Measurements from ENCODE around the gene MAPKAP1.
"Not testable (repeated sequence)": the region's sequence is repeated elsewhere in the genome, so short reads cannot be mapped to it uniquely, and the experiment has no call there.

Gene MAPKAP1

GRCh38 chr9:125730168-125730567 is 23.2 kb upstream of the MAPKAP1 start:
- DNase-seq (ENCODE audit: low read depth): no peak

DNA sequence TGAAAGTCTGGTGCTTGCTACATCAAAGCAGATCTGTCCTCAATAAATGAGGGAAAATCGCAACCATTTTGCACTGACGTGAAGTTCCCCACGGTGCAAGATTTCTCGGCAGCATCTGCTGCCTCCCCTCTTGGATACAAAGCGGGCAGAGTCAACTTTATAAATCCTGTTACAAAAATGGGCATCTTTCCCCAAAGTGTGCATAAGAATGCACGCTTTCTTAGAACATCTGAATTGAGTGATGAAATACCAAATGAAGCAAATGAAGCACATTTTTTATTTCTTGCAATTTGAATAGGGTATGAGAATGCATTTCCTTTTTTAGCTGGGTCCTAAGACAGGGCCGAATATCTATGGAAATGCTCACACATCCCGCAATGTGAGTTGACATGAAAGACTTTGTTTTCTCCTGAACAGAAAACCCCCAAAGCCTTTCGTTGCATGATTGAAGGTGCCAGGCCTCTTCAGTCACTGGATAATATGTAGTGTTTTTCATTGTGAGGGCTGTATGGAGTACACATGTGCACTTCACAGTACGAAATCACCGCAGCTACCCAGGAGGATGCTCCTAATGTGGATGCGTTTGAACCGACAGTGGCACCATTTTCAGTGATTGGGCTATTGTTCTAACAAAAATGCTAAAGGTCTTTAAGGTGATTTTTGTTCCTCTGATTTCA is 19.6 kb upstream of the MAPKAP1 start:
- no peak for DNase-seq (ENCODE audit: low read depth)

DNA sequence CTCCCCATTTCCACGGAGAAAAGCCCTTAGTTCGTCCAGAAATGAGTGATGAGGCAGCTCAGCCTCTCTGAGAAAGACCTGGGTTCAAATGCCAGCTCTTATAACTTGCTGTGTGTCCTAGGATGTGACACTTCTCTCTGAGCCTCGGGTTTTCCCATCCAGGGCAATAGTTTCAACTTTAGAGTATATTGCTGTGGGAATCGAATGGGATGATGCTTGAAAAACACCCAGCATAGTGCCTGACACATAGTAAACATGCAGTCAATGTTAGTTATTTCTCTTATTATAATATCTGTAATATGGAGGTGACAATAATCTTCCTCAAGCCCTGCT is 430 bp upstream of the MAPKAP1 start:
- DNase-seq (ENCODE audit: low read depth): no peak

DNA sequence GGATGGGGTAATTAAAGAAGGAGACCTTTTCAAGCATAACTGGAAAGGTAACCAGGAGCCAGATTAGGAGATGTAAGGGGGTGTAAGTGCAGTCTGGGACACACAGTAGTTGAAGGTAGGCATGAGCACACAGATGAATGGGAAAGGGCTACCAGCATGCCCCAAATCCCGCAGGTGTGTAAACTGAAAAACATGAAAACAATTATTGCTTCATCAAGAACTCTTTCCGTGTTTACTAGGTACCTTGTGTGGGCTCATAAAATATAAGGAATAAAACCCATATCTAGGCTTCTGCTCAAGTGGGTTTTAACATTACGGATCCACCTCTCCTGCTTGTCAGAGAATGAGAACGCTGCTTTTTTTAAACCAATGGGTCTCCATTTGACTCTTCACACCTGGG is 1.1 kb downstream of the MAPKAP1 start:
- no peak for DNase-seq (ENCODE audit: low read depth)

- DNase-seq (ENCODE audit: low read depth): no peak
Measured at GRCh38 chr9:125703662-125704061, 3.3 kb downstream of the MAPKAP1 start.

DNA sequence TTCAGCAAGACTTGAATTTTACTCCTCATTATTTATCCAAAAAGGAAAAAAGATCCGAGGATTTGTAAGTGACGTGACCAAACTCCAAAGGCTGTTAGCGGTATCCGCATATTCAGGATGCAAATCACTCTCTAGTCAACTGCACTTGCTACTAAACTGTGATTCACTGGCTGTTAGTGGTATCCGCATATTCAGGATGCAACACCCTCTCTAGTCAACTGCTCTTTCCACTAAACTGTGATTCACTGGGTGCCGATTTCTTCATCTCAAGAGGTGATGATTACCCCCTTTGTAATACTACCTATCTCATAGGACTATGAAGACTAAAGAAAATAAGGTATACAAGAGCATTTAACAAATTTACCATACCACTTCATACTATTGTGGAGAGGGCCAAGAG is 5.7 kb downstream of the MAPKAP1 start:
- no peak for DNase-seq (ENCODE audit: low read depth)

- no peak for DNase-seq (ENCODE audit: low read depth)
Measured at GRCh38 chr9:125700791-125701190, 6.2 kb downstream of the MAPKAP1 start.

DNA sequence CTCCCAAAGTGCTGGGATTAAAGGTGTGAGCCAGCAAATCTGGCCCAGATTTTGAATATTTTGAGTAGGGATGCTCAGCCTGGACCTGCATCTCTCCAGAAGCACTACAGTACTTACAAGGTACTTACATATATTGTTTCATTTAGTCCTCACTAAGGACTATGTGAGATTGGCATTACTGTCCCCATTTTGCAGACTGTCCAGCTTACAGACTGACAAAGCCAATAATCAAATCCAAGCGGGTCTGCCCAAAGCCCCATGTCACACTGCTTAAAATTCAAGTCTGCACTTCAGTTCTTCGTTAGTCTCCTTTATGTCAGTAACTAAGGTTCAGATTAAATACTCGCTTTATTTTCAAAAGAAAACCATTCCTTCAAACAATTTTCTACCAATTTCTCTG is 7.1 kb downstream of the MAPKAP1 start:
- DNase-seq (ENCODE audit: low read depth): no peak

DNA sequence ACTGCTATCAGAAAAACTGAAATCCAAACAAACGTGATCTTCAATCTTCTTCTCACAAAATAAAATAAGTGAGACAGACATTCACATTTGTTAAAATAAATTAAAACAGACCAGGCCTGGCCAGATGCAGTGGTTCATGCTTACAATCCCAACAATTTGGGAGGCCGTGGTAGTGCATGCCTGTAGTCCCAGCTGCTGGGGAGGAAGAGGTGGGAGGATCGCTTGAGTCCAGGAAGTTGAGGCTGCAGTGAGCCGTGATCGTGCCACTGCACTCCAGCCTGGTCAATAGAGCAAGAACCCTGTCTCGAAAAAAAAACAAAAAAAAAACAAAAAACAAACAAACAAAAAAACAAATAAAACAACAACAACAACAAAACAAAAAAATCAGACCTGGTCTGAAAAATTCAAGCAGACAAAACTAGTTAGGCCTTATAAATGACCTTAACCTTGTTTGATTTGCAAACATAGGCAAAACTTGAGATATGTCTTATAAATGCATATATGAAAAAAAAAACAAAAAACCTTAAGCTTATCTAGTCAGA is 10.8 kb downstream of the MAPKAP1 start:
- DNase-seq (ENCODE audit: low read depth): no peak

GRCh38 chr9:125695548-125695947 is 11.5 kb downstream of the MAPKAP1 start:
- not testable (repeated sequence) for DNase-seq (ENCODE audit: low read depth)

GRCh38 chr9:125694478-125694877 is 12.5 kb downstream of the MAPKAP1 start:
- DNase-seq (ENCODE audit: low read depth): no peak

- not testable (repeated sequence) for DNase-seq (ENCODE audit: low read depth)
Measured at GRCh38 chr9:125693492-125693891, 13.5 kb downstream of the MAPKAP1 start.

GRCh38 chr9:125691869-125692268 is 15.1 kb downstream of the MAPKAP1 start:
- DNase-seq (ENCODE audit: low read depth): no peak

DNA sequence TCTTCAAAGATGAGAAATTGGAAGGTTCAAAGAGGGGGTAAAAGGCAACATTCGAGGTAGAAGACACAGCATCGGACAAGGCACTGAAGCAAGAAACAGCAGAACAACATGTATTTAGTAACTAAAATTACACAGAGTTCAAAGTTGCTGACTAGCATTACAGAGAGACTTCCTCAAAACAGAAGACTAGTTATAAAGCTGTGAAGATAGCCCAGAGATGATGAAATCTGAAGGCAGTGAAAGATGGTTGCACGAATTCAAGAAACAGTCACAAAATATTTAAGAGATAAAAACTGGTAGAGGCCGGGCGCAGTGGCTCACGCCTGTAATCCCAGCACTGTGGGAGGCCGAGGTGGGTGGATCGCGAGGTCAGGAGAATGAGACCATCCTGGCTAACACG is 16.3 kb downstream of the MAPKAP1 start:
- DNase-seq (ENCODE audit: low read depth): no peak

DNA sequence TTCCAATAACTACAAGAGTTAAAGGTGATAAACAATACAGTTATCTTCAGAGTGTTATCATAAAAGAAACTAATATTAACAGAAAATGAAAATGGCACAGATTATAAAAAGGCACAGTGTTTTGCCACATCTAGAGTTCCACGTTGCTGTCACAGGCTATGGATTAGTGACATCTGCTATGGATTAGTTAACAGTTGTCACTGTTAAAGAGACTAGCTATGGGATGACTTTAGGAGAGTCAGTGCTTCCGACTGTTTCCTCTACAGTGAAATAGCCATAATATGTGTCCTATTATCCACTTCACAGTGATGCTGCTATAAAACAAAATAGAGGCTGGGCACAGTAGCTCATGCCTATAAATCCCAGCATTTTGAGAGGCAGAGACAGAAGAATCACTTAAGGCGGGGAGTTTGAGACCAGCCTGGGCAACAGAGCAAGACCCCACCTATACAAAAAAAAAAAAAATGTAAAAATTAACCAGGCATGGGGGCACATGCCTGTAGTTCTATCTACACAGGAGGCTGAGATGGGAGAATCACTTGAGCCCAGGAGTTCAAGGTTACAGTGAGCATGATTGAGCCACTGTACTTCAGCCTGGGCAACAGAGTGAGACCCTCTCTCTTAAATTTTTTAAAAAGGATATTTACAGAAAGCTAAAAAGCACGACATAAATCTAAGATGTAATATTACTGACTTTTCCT is 19.7 kb downstream of the MAPKAP1 start:
- DNase-seq (ENCODE audit: low read depth): no peak

- no peak for DNase-seq (ENCODE audit: low read depth)
Measured at GRCh38 chr9:125685167-125685566, 21.8 kb downstream of the MAPKAP1 start.

- no peak for DNase-seq (ENCODE audit: low read depth)
Measured at GRCh38 chr9:125683486-125683885, 23.5 kb downstream of the MAPKAP1 start.

- no peak for DNase-seq (ENCODE audit: low read depth)
Measured at GRCh38 chr9:125682340-125682739, 24.7 kb downstream of the MAPKAP1 start.

GRCh38 chr9:125681657-125682056 is 25.4 kb downstream of the MAPKAP1 start:
- no peak for DNase-seq (ENCODE audit: low read depth)

- no peak for DNase-seq (ENCODE audit: low read depth)
Measured at GRCh38 chr9:125681086-125681622, 25.9 kb downstream of the MAPKAP1 start.

DNA sequence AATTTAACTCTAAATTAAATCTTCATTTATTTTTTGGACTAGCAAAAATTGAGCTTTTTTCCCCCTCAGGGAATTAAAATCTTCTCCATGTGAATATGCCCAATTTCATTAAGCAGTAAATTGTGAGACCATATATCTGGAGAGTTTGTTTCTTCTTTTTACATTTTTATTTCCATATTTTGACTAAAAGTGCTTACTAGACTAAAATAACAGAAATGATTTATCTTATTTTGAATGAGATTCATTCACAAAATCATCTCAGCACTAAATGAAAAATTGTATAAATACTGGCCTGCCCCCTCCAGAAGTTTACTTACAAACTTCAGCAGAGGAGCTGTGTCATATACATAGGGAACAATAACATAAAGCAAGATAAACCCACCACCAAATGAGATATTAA is 26.6 kb downstream of the MAPKAP1 start:
- DNase-seq (ENCODE audit: low read depth): no peak

- DNase-seq (ENCODE audit: low read depth): no peak
Measured at GRCh38 chr9:125679597-125680189, 27.3 kb downstream of the MAPKAP1 start.
